Calu3 (cell line): ENCODE measurements around the gene GCAT. TPM values are rescaled to one million over a fixed set of nuclear protein-coding genes. Genes with fewer than 3 reads are reported as not detected.

Source experiments
- BruUV-seq: library from RNA; stranded (reverse); fragments of 400-500 nt; replicated peaks from 2 replicates; lab custom pipeline; 2021; lab: Mats Ljungman, UMichigan
- CTCF ChIA-PET: fragments of 300-600 bp; sonication (Branson Sonifier 250); formaldehyde crosslinking; loops from one replicate; lab custom pipeline; 2022; ENCODE audit warnings: antibody characterized with exemption; lab: Charles Lee
- DNase-seq: peaks from one replicate; pipeline ENCODE4 v3.0.0; 2022
- H3K27ac Mint-ChIP-seq: one replicate; pipeline ENCODE4 v1.8.0; 2022; ENCODE audit warnings: mixed read lengths; ENCODE audit not compliant: unreplicated experiment
- H3K27me3 Mint-ChIP-seq: one replicate; pipeline ENCODE4 v1.8.0; 2022; ENCODE audit warnings: mixed read lengths; ENCODE audit not compliant: unreplicated experiment
- H3K36me3 Mint-ChIP-seq: one replicate; pipeline ENCODE4 v1.8.0; 2022; ENCODE audit warnings: mild to moderate bottlenecking, moderate library complexity, mixed read lengths; ENCODE audit not compliant: insufficient read depth, unreplicated experiment
- H3K4me1 Mint-ChIP-seq: one replicate; pipeline ENCODE4 v1.8.0; 2022; ENCODE audit warnings: mild to moderate bottlenecking, low read depth, mixed read lengths; ENCODE audit not compliant: unreplicated experiment
- H3K4me3 Mint-ChIP-seq: one replicate; pipeline ENCODE4 v1.8.0; 2022; ENCODE audit warnings: mild to moderate bottlenecking, low read depth, moderate library complexity, mixed read lengths; ENCODE audit not compliant: unreplicated experiment
- H3K9me3 Mint-ChIP-seq: one replicate; pipeline ENCODE4 v1.8.0; 2022; ENCODE audit warnings: low read depth, mixed read lengths; ENCODE audit not compliant: unreplicated experiment
- intact Hi-C: fragments of 100-400 bp; cut with micrococcal nuclease; formaldehyde crosslinking; loops from one replicate; pipeline ENCODE4 v1.10.0; 2022; ENCODE audit not compliant: unreplicated experiment
- total RNA-seq: library from RNA; stranded (reverse); gene quantifications from 2 replicates; pipeline ENCODE4 v1.2.3, GENCODE V29; 2022
- TF ChIP-seq, protein P1 (sequence below): fragments of 200-600 bp; IDR thresholded peaks from one replicate; pipeline ENCODE4 v1.8.0; 2022; ENCODE audit warnings: antibody characterized with exemption; ENCODE audit not compliant: unreplicated experiment

GCAT gene
- total RNA-seq, 1 experiment from 2014 or later = 22.7 TPM

DNA sequence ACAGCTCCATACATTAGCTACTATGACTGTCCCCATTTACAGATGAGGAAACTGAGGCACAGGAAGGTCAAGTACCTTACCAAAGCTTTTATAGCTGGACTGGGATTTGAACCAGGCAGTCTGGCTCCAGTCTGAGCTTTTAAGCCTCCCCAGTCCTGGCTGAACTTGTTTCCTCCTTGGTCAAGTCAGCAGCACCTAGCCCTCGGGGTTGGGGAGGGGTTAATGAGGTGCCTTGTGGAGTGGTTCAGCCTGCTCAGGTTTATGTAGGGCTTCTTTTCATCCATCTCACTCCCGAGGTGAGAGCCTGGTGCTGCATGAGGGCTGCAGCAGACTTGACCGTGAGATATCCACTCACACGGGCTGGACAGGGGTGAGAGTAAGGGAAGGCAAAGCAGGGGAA is 36.7 kb upstream of the GCAT start:
- CTCF ChIA-PET = no interaction called here
- TF ChIP-seq, protein P1, sequence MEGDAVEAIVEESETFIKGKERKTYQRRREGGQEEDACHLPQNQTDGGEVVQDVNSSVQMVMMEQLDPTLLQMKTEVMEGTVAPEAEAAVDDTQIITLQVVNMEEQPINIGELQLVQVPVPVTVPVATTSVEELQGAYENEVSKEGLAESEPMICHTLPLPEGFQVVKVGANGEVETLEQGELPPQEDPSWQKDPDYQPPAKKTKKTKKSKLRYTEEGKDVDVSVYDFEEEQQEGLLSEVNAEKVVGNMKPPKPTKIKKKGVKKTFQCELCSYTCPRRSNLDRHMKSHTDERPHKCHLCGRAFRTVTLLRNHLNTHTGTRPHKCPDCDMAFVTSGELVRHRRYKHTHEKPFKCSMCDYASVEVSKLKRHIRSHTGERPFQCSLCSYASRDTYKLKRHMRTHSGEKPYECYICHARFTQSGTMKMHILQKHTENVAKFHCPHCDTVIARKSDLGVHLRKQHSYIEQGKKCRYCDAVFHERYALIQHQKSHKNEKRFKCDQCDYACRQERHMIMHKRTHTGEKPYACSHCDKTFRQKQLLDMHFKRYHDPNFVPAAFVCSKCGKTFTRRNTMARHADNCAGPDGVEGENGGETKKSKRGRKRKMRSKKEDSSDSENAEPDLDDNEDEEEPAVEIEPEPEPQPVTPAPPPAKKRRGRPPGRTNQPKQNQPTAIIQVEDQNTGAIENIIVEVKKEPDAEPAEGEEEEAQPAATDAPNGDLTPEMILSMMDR = no peak
- BruUV-seq = no TSS peak
- H3K27me3 Mint-ChIP-seq = no peaks in the 10 kb centered on the region
- no peak overlapping the region for H3K4me3 Mint-ChIP-seq
- DNase-seq = no peak
- no peaks in the 10 kb centered on the region for H3K9me3 Mint-ChIP-seq
- intact Hi-C loops = no loop called here
- peaks cover 66% of the 10 kb centered on the region for H3K36me3 Mint-ChIP-seq
- H3K27ac Mint-ChIP-seq = no peak overlapping the region
- H3K4me1 Mint-ChIP-seq = peaks cover 7% of the 10 kb centered on the region

DNA sequence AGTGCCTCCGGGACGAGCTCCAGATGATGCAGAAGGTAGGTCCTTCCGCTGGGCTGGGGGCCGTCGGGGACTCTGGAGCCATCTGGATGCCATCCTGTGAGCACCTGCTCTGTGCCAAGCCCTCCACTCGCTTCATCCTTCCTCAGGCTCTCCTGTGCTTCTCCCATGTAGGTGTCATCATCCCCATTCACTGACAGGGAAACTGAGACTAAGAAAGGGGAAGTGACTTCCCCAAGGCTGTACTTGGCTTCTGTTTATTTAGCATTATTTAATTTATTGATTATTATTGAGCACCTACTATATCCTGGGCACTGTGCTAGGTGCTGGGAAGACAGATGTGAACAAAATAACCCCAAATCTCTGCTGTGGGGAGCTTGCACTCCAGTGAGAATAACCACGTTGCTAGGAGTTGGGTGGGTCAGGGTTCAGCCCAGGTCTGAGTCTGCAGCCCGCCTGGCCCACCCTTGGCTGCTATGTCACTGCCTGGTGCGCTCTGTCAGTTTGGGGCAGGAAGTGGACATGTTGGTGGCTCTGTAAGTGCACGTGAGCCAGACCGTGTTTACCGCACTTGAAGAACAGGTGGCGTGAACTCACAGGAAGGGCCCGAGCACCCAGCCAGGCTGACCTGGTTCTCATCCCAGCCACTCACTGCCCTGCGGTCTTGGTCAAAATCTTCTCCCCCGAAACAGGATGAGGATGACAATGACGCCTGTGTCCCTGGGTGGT is 35.9 kb upstream of the GCAT start:
- DNase-seq = no peak
- Mint-ChIP-seq H3K27ac (no peak overlapping the region), H3K4me3 (no peak overlapping the region), H3K36me3 (peaks cover 69% of the 10 kb centered on the region), H3K9me3 (no peaks in the 10 kb centered on the region), H3K4me1 (peaks cover 15% of the 10 kb centered on the region), H3K27me3 (no peaks in the 10 kb centered on the region)
- TF ChIP-seq, protein P1 = no peak
- BruUV-seq = no TSS peak
- CTCF ChIA-PET = no interaction called here
- intact Hi-C loops = no loop called here

DNA sequence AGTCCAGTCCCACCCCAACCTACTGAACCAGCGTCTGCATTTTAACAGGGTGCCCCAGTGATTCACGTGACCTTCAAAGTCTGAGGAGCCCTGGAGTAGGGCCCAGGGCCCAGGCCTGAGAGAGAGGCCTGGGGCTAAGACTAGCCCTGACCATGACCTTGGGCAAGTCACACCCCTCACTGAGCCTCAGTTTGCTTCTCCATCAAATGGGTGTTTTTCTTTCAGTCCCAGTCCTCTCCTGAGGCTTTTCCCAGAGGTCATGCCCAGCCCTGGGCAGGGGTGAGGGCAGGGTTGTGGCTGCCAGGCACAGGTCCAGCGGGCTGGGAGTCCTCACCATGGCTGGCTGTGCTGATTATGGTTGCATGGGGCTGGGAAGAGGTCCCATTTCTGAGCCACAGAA is 33.0 kb upstream of the GCAT start:
- intact Hi-C loops = no loop called here
- no peak overlapping the region for H3K4me3 Mint-ChIP-seq
- peaks cover 15% of the 10 kb centered on the region for H3K4me1 Mint-ChIP-seq
- TF ChIP-seq, protein P1 = no peak
- CTCF ChIA-PET = no interaction called here
- no peaks in the 10 kb centered on the region for H3K9me3 Mint-ChIP-seq
- H3K27me3 Mint-ChIP-seq = no peaks in the 10 kb centered on the region
- peaks cover 73% of the 10 kb centered on the region for H3K36me3 Mint-ChIP-seq
- no peak for DNase-seq
- H3K27ac Mint-ChIP-seq = peak overlapping the region; percentile 6
- no TSS peak for BruUV-seq

DNA sequence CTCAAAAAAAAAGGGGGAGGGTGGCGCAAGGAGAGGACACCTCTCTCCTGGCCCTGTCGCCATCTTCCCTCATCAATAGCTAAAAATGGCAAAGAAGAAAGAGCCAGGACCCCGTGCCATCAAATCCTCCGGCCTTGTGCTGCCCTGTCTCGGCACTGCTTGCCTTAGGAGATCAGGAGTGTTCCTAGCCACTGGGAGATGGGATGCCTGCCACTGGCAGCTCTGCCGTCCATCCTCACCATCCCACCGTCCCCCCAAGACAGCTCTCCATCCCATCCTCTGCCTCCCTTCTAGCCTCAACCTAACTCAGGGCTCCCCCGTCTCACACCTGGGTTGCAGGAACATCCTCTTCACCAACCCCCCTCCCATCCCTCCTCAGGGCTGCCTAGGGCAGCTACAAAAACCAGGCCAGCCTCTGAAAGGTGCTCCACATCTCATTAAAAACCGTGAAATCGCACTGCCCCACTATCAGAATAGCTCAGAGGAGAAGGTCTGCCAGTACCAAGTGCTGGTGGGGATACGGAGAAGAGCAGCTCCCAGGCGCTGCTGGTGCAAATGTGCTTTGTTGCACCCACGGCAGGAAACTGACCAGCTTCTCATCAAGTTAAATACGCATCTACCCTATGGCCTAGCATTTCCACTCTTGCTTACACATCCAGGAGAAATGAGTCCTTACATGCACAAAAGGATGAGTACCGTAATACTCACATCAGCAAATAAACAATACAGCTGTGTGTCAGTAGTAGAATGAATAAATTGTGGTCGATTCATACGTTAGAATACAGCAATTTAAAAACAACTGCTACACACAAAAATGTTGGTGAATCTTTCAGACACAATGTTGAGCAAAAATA is 31.7 kb upstream of the GCAT start:
- BruUV-seq = TSS peak; percentile 7
- peaks cover 77% of the 10 kb centered on the region for H3K36me3 Mint-ChIP-seq
- H3K4me3 Mint-ChIP-seq = peak overlapping the region; percentile 16
- TF ChIP-seq, protein P1 = no peak
- DNase-seq = no peak
- H3K9me3 Mint-ChIP-seq = no peaks in the 10 kb centered on the region
- no peaks in the 10 kb centered on the region for H3K27me3 Mint-ChIP-seq
- CTCF ChIA-PET = interaction anchor here (1.1 kb wide), 1 partner anchor 133 kb away, joined by 5 read pairs; no protein-coding TSS in a partner anchor
- peaks cover 15% of the 10 kb centered on the region for H3K4me1 Mint-ChIP-seq
- intact Hi-C loops = no loop called here
- peak overlapping the region; percentile 89 for H3K27ac Mint-ChIP-seq
